HL-60 (cell line): ENCODE measurements around the gene MTR.

ENCODE experiments used
- GABPA ChIP-seq: IDR thresholded peaks from 2 replicates; pipeline ENCODE4 v1.6.1; 2012; ENCODE audit warnings: low read depth
- POLR2AphosphoS5 ChIP-seq: IDR thresholded peaks from 2 replicates; pipeline ENCODE4 v1.6.1; 2012; ENCODE audit warnings: low read depth
- SPI1 ChIP-seq: IDR thresholded peaks from 2 replicates; pipeline ENCODE4 v1.6.1; 2012; ENCODE audit warnings: low read depth, mild to moderate bottlenecking, borderline replicate concordance
- TF ChIP-seq, protein P1 (sequence below): IDR thresholded peaks from one replicate; pipeline ENCODE4 v1.5.1; 2011; ENCODE audit warnings: low read length, control low read depth, inconsistent platforms; ENCODE audit not compliant: insufficient read depth
- TF ChIP-seq, protein P2 (sequence below): IDR thresholded peaks from 2 replicates; pipeline ENCODE4 v1.6.1; 2012; ENCODE audit warnings: low read depth; ENCODE audit not compliant: insufficient replicate concordance

GRCh38 chr1:236945002-236945401 lies 149.9 kb downstream of the MTR start:
- TF ChIP-seq, protein P1, sequence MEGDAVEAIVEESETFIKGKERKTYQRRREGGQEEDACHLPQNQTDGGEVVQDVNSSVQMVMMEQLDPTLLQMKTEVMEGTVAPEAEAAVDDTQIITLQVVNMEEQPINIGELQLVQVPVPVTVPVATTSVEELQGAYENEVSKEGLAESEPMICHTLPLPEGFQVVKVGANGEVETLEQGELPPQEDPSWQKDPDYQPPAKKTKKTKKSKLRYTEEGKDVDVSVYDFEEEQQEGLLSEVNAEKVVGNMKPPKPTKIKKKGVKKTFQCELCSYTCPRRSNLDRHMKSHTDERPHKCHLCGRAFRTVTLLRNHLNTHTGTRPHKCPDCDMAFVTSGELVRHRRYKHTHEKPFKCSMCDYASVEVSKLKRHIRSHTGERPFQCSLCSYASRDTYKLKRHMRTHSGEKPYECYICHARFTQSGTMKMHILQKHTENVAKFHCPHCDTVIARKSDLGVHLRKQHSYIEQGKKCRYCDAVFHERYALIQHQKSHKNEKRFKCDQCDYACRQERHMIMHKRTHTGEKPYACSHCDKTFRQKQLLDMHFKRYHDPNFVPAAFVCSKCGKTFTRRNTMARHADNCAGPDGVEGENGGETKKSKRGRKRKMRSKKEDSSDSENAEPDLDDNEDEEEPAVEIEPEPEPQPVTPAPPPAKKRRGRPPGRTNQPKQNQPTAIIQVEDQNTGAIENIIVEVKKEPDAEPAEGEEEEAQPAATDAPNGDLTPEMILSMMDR = no peak
- no peak for TF ChIP-seq SPI1
- no peak for TF ChIP-seq POLR2AphosphoS5
- no peak for TF ChIP-seq GABPA
- TF ChIP-seq, protein P2, sequence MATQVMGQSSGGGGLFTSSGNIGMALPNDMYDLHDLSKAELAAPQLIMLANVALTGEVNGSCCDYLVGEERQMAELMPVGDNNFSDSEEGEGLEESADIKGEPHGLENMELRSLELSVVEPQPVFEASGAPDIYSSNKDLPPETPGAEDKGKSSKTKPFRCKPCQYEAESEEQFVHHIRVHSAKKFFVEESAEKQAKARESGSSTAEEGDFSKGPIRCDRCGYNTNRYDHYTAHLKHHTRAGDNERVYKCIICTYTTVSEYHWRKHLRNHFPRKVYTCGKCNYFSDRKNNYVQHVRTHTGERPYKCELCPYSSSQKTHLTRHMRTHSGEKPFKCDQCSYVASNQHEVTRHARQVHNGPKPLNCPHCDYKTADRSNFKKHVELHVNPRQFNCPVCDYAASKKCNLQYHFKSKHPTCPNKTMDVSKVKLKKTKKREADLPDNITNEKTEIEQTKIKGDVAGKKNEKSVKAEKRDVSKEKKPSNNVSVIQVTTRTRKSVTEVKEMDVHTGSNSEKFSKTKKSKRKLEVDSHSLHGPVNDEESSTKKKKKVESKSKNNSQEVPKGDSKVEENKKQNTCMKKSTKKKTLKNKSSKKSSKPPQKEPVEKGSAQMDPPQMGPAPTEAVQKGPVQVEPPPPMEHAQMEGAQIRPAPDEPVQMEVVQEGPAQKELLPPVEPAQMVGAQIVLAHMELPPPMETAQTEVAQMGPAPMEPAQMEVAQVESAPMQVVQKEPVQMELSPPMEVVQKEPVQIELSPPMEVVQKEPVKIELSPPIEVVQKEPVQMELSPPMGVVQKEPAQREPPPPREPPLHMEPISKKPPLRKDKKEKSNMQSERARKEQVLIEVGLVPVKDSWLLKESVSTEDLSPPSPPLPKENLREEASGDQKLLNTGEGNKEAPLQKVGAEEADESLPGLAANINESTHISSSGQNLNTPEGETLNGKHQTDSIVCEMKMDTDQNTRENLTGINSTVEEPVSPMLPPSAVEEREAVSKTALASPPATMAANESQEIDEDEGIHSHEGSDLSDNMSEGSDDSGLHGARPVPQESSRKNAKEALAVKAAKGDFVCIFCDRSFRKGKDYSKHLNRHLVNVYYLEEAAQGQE = no peak
